H1 (cell line): ENCODE data around the gene KLHDC4.

ENCODE experiments used
- BRCA1 ChIP-seq: IDR thresholded peaks from 2 replicates; pipeline ENCODE4 v1.6.1; 2012; ENCODE audit warnings: low read depth, low read length, improper control_type of control experiment
- JUND ChIP-seq: IDR thresholded peaks from 2 replicates; pipeline ENCODE4 v1.6.1; 2011; ENCODE audit warnings: mild to moderate bottlenecking, improper control_type of control experiment, low read length
- POLR2A ChIP-seq, 2 experiments: IDR thresholded peaks; 1 replicate in 1 of 2; 2 replicates in 1 of 2; pipeline ENCODE4 v1.6.1; 2011; ENCODE audit warnings: low read depth in 2 of 2, low read length in 2 of 2, mild to moderate bottlenecking in 2 of 2; ENCODE audit errors: control extremely low read depth in 1 of 2
- YY1 ChIP-seq: IDR thresholded peaks from 2 replicates; pipeline ENCODE4 v1.6.1; 2011; ENCODE audit warnings: low read depth, mild to moderate bottlenecking, low read length

DNA sequence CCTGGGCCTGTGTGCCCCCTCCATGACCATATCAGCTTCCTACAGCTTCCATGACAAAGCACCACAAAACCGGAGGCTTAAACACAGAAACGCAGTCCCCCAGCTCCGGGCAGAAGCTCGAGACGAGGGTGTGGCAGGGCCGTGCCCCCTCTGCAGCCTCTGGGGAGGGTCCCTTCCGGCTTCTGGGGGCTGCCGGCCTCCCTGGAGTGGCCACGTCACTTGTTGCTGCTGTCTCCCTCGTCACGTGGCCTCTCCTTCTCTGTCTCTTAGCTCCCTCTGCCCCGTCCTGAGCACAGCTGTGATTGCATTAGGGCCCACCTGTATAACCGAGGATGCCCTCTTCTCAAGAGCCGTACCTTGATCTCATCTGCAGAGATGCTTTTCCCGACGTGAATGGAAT, 98.9 kb downstream of the KLHDC4 start:
- no peak for TF ChIP-seq JUND
- no peak for TF ChIP-seq POLR2A (IDR thresholded peaks at IDR 0.05; ENCODE audit: control extremely low read depth in 1 of 2, low read depth in 2 of 2, low read length in 2 of 2)
- no peak for TF ChIP-seq BRCA1
- no peak for TF ChIP-seq YY1
